ENCODE data around the gene KCNK18. TPM values are rescaled to one million over a fixed set of nuclear protein-coding genes. Genes with fewer than 3 reads are reported as not detected.

Gene KCNK18
- total RNA-seq, 1 experiment from 2014 or later, result not detected

DNA sequence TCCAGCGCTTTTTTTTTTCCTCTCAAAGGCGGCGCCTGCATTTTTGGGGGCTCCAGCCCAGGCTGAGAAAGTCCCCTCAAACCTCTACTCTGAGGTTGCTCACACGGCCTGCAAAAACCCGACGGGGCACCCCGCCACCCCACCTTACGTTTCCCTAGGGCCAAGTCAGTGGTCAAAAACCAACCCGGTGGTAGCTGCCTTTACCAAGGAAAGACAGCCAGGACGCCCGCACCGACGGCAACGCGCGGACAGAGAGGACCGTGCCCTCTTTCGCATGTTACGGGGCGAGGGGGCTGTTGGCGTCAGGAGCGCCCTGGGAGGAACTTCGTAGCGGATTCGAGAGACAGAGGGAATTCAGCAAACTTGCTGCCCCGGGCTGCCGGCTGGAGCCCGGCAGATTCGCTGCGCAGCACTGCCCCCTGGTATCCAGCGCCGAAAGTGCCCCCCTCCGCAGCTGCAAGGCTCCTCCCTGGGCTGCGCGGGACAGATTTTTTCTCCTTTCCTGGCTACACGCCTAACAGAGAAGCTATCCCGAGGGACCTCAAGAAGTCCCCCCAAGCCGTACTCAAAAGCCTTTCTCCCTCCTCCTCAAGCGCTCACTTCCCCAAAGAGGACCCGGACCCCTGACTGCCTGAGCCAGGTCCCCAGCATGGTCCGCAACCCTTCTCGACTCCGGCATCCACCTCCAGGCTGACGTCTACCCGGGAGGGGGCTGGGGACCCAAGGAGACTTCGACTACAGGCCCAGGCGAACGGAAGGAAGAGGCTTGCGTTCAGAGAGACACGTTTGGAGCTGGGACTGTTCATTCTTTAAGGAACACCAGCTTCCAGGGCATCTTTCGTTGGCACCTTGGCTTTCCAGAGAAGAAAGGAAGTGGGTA lies 31.5 kb upstream of the KCNK18 start:
- DNase-seq (ENCODE audit: low read depth, low spot score), result no peak
- H3K4me1 ChIP-seq (ENCODE audit: control insufficient read depth, insufficient read depth, low read length), result peaks cover 6% of the 10 kb centered on the region
- H3K36me3 ChIP-seq (ENCODE audit: control insufficient read depth, insufficient read depth, low read length), result no peaks in the 10 kb centered on the region
- no peaks in the 10 kb centered on the region for H3K9me3 ChIP-seq (ENCODE audit: control insufficient read depth, insufficient read depth, low read depth, low read length)
- H3K4me3 ChIP-seq (ENCODE audit: low read depth in 2 of 2, low read length in 2 of 2), result peak overlapping the region; percentile 46 to 64
- ChIA-PET POLR2A (no interaction called here), CTCF (interaction anchor here (0.7 to 4.1 kb wide), 5 partner anchors 9 to 369 kb away, joined by 3 to 28 read pairs (median 6); no protein-coding TSS in a partner anchor)
- ATAC-seq, result peak; percentile 87
- in situ Hi-C loops (cut with HindIII; ENCODE audit: low pct_unique_long_range_greater_than_20kb, low sequenced_read_pairs) (no loop called here), intact Hi-C loops (cut with micrococcal nuclease; ENCODE audit: unreplicated experiment) (loop anchor here (2.0 to 10.0 kb wide), 3 partner anchors 53 to 241 kb away; partner anchors contain the start of gene SHTN1)
- TF ChIP-seq SIN3A (IDR thresholded peaks at IDR 0.05; ENCODE audit: borderline replicate concordance, insufficient read depth, low read depth, low read length) (0 out of 2 replicates have a peak, but pooled peaks have one; percentile 29), TCF7L2 (IDR thresholded peaks at IDR 0.05; ENCODE audit: low read depth, low read length) (no peak), CTCF (IDR thresholded peaks at IDR 0.05) (peak; percentile 96)
- TF ChIP-seq, protein P1, sequence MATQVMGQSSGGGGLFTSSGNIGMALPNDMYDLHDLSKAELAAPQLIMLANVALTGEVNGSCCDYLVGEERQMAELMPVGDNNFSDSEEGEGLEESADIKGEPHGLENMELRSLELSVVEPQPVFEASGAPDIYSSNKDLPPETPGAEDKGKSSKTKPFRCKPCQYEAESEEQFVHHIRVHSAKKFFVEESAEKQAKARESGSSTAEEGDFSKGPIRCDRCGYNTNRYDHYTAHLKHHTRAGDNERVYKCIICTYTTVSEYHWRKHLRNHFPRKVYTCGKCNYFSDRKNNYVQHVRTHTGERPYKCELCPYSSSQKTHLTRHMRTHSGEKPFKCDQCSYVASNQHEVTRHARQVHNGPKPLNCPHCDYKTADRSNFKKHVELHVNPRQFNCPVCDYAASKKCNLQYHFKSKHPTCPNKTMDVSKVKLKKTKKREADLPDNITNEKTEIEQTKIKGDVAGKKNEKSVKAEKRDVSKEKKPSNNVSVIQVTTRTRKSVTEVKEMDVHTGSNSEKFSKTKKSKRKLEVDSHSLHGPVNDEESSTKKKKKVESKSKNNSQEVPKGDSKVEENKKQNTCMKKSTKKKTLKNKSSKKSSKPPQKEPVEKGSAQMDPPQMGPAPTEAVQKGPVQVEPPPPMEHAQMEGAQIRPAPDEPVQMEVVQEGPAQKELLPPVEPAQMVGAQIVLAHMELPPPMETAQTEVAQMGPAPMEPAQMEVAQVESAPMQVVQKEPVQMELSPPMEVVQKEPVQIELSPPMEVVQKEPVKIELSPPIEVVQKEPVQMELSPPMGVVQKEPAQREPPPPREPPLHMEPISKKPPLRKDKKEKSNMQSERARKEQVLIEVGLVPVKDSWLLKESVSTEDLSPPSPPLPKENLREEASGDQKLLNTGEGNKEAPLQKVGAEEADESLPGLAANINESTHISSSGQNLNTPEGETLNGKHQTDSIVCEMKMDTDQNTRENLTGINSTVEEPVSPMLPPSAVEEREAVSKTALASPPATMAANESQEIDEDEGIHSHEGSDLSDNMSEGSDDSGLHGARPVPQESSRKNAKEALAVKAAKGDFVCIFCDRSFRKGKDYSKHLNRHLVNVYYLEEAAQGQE (IDR thresholded peaks at IDR 0.05; ENCODE audit: insufficient read depth in 1 of 2, low read depth in 2 of 2, low read length in 1 of 2), result 0 out of 4 replicates have a peak, but pooled peaks of 1 of the 2 experiments have one; percentile 8
- peak overlapping the region; percentile 41 for H3K27ac ChIP-seq (ENCODE audit: low read length)
- BruUV-seq (replicated peaks), result no TSS peak
- H3K27me3 ChIP-seq (ENCODE audit: control insufficient read depth, insufficient read depth, low read length), result peaks cover 36% of the 10 kb centered on the region

DNA sequence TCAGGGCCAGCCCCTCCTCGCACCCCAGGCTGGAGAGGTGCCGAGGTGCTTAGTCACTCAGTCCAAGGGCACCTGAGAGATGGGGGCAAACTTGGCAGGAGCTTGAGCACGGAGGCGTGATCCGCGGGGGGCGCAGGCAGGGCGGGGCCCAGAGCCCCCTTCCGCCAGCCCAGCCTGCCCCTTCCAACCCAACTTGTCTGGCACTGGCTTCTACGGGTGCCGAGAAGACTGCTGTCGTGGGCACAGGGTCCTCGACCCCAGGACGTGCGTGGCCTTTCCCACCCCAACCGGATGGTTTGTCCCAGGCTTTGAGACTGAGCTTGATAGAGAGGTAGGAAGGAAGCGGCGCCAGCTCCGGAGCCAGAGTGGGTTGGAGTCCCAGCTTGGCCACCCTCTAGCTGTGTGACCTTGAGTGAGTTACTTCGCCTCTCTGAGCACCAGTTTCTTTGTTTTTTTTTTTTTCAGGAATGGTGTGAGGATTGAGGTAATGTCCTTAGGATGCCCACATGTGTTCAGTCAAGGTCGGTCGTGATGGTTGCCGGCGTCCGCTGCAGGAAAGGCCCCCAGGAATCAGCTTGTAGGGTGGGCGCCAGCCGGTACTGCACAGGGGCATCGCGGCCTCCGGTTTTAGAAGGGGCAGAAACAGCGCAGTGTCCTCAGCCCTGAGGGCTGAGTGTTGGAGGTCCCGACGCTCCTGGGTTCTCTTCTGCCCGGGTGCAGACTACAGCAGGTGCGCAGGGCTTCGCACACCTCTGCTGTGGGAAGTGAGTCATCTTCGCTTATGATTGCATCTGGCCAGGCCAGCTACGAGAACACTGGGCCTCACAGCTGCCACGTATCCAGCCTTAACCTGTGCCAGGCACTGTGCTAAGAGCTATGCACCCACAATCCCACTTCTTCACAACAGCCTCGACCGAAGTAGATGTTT lies 30.6 kb upstream of the KCNK18 start:
- Histone ChIP-seq H3K27me3 (ENCODE audit: control insufficient read depth, insufficient read depth, low read length) (peaks cover 36% of the 10 kb centered on the region), H3K36me3 (ENCODE audit: control insufficient read depth, insufficient read depth, low read length) (no peaks in the 10 kb centered on the region), H3K9me3 (ENCODE audit: control insufficient read depth, insufficient read depth, low read depth, low read length) (no peaks in the 10 kb centered on the region), H3K27ac (ENCODE audit: low read length) (no peak overlapping the region), H3K4me1 (ENCODE audit: control insufficient read depth, insufficient read depth, low read length) (peaks cover 6% of the 10 kb centered on the region), H3K4me3 (ENCODE audit: low read depth in 2 of 2, low read length in 2 of 2) (peak overlapping the region; percentile 46 to 64)
- DNase-seq (ENCODE audit: low read depth, low spot score) (no peak), ATAC-seq (no peak)
- intact Hi-C loops (cut with micrococcal nuclease; ENCODE audit: unreplicated experiment) (loop anchor here (5.0 to 10.0 kb wide), 2 partner anchors 159 to 242 kb away; partner anchors contain the start of gene SHTN1), in situ Hi-C loops (cut with HindIII; ENCODE audit: low pct_unique_long_range_greater_than_20kb, low sequenced_read_pairs) (no loop called here)
- BruUV-seq (replicated peaks), result no TSS peak
- CTCF ChIA-PET, result interaction anchor here (0.6 to 4.1 kb wide), 7 partner anchors 8 to 1437 kb away, joined by 3 to 28 read pairs (median 4); no protein-coding TSS in a partner anchor
- TF ChIP-seq TCF7L2 (IDR thresholded peaks at IDR 0.05; ENCODE audit: low read depth, low read length) (no peak), POLR2AphosphoS5 (IDR thresholded peaks at IDR 0.05; ENCODE audit: low read depth, low read length) (no peak), CTCF (IDR thresholded peaks at IDR 0.05) (no peak), SIN3A (IDR thresholded peaks at IDR 0.05; ENCODE audit: borderline replicate concordance, insufficient read depth, low read depth, low read length) (no peak)
- TF ChIP-seq, protein P1 (IDR thresholded peaks at IDR 0.05; ENCODE audit: insufficient read depth in 1 of 2, low read depth in 2 of 2, low read length in 1 of 2), result no peak
- POLR2A ChIA-PET, result no interaction called here

Measured in Panc1 (cell line).